Activated CD4-positive, alpha-beta T cell treated with anti-CD3 and anti-CD28 coated beads, Interleukin-10, Interleukin-2, amounts not matched to agents 100 ng/mL and 50 ng/mL, durations not matched to agents 16 hours and 8 hours (primary cell): ENCODE measurements around the gene TSPAN7.

Experiments used
- DNase-seq: peaks from one replicate; pipeline ENCODE4 v3.0.0-alpha.2; 2020

TSPAN7 gene

GRCh38 chrX:38649221-38649620, 87.9 kb downstream of the TSPAN7 start:
- DNase-seq, result no peak

GRCh38 chrX:38649674-38650647, 88.6 kb downstream of the TSPAN7 start:
- DNase-seq, result no peak

GRCh38 chrX:38651625-38652601, 90.6 kb downstream of the TSPAN7 start:
- no peak for DNase-seq

- no peak for DNase-seq
These were observed 91.6 kb downstream of the TSPAN7 start for GRCh38 chrX:38652934-38653442.

DNA sequence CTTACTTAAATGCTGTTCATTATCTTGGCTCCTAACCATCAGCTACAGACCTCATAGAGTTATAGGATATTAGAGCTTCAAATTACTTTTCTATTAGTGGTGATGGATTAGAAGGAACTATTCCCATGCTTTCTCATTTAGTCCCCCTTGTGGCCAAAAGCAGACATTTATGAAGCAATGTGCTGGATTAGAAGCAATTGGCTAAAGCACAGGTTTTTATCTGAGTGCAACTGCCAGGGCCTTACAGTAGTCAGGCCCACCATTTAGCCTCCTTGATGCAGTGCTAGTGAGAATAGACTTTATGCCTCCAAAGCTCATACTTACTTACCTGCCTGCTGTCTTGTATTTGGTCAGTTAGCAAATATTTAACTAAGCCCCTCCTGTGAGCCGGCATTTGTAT, 93.0 kb downstream of the TSPAN7 start:
- DNase-seq, result peak; percentile 10

- no peak for DNase-seq
These were observed 95.1 kb downstream of the TSPAN7 start for GRCh38 chrX:38656350-38656915.

DNA sequence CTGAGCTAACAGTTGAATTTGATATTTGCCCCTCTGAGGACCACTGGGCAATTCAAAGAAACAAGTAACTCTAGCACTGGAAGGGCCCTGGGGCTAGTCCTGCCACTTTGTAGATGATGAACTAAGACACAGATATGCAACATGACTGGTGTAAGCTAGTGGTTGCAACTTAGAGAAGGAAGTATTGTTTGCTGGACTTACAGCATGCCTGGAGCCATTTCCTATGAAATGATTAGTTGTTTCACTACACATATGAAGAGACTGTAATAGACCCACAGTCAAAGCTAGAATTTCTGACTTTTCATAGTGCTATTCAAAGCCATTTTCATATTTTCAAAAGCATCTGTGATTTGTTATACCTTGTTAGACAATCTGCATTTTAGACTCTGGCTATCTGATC, 96.2 kb downstream of the TSPAN7 start:
- peak; percentile 21 for DNase-seq

DNA sequence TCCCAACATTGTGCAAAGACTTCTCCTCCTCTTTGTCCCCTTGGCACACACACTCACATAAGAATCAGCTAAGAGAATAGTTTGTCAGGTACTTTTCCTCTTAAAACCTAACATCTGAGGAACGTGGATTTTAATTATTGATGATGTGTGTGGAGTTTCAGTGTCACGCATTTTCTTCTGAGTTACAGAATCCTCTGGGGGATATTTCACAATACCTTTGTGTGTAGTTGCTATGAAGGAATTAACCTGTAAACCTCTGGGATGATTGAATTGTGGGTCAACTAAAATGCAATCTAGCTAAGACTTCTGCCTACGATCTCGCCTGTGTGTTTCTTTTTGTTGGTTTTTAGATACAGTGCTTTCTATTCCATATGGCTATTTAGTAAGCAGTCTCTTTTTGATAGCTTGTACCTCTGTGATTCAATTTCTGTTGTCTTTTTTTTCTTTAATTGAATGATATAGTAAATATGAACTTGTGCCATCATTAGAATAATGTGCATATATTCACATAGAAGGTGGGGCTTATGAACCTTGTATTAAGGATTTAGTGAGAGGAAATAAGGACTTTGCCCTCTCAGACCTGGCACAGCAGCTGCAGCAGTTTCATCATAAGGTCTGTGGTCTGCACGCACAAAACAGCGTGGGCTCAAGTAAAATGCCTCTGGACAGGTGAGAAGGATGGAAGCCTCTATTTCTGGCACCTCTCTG, 99.2 kb downstream of the TSPAN7 start:
- DNase-seq, result no peak

DNA sequence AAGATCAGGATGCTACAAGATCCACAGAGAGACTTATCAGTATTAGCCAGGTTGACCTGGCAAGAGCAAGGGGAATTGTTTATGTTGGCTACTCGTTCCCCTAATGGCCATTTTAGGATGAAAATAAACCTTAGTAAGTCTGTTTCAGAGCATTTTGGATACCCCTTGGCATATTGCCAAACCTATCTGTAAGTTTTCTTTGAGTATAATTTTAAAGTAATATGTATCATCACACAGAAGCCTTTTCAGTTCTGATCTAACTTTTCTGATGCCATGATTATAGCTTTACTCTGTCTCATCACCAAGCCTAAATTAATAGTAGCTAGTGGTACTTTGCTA, 99.7 kb downstream of the TSPAN7 start:
- no peak for DNase-seq

DNA sequence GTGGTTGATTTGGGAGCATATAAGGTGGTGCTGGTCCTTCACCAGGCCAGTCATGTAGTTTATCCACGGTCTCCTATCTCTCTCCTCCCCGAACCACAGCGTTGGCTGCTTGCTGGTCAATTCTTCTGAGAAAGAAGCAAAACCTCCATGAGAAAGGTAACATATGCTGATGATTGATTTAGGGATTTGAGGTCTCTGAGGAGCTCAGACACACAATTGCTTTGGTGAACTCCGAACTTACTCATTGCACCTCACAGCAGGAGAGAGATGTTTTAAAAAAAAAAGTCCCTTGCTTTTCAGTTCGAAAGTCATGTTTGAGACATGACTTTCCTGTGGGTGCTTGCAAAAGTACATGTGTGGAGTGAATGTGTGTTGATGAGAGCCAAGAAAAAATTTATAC, 100.2 kb downstream of the TSPAN7 start:
- peak; percentile 42 for DNase-seq

DNA sequence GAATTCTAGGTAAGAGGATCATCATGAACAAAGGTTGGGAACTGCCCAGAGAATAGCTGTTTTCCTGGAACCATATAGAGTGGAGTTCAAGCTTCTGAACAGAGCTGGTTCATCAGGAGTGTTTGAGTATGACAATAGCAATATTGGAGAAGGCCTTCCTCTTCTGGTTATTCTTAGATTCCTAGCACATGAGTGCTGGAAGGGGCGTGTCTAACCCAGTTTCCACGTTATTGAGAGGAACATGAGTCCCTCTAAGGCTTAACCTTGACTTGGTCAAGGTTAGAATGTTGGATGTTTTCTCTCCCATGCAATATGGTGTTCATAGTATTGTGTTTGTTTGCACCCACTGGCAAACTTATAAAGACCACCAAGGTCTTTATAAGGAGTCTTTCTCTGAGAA, 101.3 kb downstream of the TSPAN7 start:
- DNase-seq, result no peak

DNA sequence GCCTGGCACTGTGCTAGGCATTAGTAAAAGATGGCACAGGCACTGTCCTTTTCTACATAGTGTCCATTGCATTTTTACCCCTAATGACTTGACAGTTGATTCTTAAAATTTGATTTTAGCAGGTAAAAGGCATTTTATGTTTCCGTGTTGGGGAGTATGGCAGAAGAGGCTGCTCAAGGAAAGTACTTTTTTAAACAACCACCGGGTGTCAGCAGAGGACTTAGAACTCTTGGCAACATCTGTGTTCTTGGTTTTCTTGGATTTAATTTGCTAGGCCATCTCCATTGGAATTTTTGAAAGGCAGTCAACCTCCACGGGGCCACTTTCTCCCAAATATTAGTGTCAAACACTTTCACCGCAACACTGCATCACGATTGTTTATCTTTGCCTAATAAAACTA, 102.9 kb downstream of the TSPAN7 start:
- peak; percentile 13 for DNase-seq

DNA sequence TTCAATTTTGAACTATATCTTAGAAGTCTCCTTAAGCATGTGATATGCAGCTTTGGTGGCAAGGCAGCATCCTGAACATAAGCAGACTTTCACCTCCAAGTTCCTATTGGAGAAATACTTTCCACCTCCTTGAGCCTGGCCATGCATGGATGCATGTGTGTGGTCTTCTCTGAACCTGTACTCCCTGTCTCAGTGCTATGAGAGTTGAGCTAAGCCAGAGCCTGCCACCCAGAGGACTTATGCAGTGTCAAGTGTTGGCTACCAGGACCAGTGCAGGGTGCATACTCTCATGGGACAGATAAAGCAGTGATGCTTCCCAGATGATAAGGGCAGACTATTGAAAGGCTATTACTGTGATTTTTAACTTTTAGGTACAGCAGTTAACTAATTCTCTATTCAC, 105.6 kb downstream of the TSPAN7 start:
- no peak for DNase-seq

DNA sequence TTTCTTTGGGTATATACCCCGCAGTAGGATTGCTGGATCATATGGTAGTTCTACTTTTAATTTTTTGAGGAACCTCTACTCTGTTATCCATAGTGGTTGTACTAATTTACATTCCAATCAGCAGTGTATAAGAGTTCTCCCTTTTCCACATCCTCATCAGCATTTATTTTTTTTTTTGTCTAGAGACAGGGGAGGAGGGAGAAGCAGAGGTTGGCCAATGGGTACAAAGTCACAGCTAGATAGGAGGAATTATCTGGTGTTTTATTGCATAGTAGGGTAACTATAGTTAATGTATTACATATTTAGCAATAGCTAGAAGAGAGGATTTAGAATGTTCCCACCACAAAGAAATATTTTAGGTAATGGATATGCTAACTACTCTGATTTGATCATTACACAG, 107.4 kb downstream of the TSPAN7 start:
- DNase-seq, result no peak

GRCh38 chrX:38669428-38669827, 108.1 kb downstream of the TSPAN7 start:
- DNase-seq, result no peak

- DNase-seq, result no peak
These were observed 111.3 kb downstream of the TSPAN7 start for GRCh38 chrX:38672646-38673045.

GRCh38 chrX:38675856-38676255, 114.5 kb downstream of the TSPAN7 start:
- DNase-seq, result peak; percentile 14

DNA sequence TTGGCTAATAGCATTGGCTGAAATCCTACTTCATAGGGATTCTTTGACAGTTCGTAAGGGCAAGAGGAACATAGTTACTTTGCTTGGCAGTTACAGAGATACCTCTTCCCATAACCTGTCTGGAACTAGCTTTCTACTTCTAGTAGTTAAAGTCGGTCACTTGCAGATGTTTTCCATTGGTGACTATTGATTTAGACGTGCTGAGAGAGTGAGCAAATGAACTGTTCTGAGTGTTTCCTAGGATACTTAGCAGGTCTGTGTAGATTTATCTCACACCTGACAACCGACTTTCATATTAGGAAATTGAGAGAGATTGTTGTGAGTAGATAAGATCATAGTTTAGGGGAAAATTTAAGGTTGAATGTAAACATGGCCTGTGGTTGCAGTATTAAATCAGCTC, 116.8 kb downstream of the TSPAN7 start:
- DNase-seq, result no peak

- DNase-seq, result no peak
These were observed 117.5 kb downstream of the TSPAN7 start for GRCh38 chrX:38678821-38679220.

- no peak for DNase-seq
These were observed 118.4 kb downstream of the TSPAN7 start for GRCh38 chrX:38679695-38680094.

DNA sequence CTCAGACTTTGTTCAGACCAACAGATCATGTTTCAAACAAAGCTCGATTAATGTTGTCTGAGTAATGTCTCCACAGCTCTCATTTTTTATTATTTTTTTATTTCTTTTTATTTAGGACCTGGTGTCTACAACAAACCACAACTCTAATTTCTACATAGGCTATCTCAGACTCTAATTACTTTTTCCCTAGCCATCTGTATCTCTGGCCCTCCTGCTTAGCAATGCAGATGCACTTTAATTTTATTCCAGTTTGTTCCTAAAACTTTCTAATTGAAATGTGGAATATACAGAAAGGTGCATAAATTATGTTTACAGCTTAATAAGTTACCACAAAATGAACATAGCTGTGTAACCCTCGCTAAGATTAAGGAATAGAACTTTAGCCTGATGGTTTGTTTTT, 120.8 kb downstream of the TSPAN7 start:
- DNase-seq, result no peak

- no peak for DNase-seq
These were observed 131.6 kb downstream of the TSPAN7 start for GRCh38 chrX:38692961-38693360.
